Measurements from ENCODE around the gene PHAF1.

PHAF1 gene

DNA sequence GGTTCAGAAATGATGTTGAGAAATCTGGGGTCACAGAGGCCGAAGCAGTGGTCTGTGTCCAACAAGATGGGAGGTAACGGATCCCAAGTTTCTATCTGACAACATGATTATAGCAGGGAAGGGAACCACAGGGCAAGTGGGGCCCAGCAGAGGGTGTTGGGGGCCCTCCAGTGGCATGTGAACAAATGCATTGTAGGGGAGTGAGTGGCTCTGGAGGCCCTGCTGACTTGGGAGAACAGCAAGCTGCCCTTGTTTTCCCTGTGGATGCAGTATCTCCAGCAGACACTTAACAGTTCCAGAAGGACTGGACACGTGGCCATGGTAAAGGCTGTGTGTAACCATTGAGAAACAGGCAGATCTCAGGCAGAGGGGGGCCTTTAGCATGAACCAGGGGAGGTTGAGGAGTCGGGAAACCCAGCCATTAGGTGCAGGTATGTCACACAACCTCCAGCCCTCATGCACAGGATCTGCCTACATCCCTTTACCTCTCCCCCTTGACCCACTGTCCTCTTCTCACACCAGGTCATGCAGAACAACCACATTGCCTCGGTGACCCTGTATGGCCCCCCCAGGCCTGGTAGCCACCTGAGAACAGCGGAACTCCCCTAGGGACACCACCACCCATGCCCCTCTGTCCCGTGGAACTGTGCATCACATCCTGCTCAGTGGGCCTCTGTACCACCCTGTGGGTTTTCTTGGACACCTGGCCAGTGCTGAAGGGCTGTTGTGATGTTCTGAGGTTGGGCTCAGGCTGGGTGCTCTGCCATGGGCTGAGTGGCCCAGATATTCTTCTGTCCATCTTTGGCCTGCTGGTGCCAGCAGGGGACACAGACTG is 37.0 kb downstream of the PHAF1 start:
- TF ChIP-seq YY1 (IDR thresholded peaks at IDR 0.05; ENCODE audit: low read depth) (no peak), NFIC (IDR thresholded peaks at IDR 0.05) (no peak), EGR1 (IDR thresholded peaks at IDR 0.05) (no peak), TAF1 (IDR thresholded peaks at IDR 0.05; ENCODE audit: low read depth) (no peak), TEAD4 (IDR thresholded peaks at IDR 0.05) (no peak), EP300 (IDR thresholded peaks at IDR 0.05; ENCODE audit: borderline replicate concordance) (no peak), CEBPB (IDR thresholded peaks at IDR 0.05) (no peak), RAD21 (IDR thresholded peaks at IDR 0.05; ENCODE audit: low read depth) (no peak; the same call in 1 of the 2 replicates), FOXM1 (IDR thresholded peaks at IDR 0.05; ENCODE audit: borderline replicate concordance, low read depth) (no peak)
- TF ChIP-seq, protein P1, sequence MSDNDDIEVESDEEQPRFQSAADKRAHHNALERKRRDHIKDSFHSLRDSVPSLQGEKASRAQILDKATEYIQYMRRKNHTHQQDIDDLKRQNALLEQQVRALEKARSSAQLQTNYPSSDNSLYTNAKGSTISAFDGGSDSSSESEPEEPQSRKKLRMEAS (IDR thresholded peaks at IDR 0.05) = no peak
- TF ChIP-seq, protein P2, sequence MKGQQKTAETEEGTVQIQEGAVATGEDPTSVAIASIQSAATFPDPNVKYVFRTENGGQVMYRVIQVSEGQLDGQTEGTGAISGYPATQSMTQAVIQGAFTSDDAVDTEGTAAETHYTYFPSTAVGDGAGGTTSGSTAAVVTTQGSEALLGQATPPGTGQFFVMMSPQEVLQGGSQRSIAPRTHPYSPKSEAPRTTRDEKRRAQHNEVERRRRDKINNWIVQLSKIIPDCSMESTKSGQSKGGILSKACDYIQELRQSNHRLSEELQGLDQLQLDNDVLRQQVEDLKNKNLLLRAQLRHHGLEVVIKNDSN (IDR thresholded peaks at IDR 0.05) = no peak

DNA sequence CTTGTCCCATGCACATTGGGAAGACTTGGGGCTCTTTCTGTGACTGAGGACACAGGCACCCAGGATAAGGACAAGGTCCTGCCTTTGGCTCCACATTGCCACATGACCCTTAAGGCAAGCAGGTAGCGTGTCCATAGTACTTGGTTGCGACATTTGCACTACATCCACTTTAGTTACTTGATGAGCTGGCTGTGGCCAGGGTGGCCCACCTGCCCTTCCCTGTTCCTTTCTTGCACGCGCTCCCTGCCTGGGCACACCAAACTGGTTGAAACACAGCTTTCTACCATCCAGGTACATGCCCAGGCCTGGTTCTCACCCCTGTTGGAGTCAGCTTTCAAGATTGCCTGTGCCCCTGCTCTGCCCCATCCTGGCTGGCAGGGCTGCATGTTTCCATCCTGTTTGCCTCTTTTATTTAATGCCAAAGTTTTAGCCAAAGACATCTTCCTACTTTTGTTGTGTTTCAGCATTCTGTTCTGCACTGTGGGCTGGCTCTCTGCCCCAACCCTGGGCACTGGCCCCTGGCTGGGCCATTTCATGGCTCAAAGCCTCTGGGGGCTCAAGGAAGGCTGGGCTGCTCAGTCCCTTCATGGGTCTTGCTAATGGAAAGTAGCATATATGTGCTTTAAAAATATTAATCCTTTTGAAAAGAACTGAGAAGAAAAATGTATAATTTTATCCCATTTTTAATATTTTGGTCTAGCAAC is 37.8 kb downstream of the PHAF1 start:
- no peak for TF ChIP-seq YY1 (IDR thresholded peaks at IDR 0.05; ENCODE audit: low read depth)

DNA sequence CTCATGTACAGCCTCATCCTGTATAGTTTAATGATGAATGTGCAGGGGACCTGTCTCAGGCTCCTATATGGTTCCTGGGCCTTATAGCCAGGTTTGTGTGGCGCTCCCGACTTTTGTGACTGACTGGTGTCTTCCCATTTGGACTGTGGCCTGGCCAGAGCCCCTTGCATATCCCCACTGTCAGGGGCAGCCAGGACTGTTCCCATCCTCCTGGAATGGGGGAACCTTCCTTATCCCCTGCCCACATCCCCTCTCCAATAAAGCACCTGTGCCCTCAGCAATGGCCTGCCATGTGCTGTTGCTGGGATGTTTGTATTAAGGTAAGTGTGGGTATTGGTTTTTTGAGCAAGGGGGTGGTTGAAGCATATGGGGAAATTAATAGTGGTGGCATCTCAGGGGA is 38.5 kb downstream of the PHAF1 start:
- TF ChIP-seq RAD21 (IDR thresholded peaks at IDR 0.05; ENCODE audit: low read depth) (no peak), EGR1 (IDR thresholded peaks at IDR 0.05) (no peak), FOXM1 (IDR thresholded peaks at IDR 0.05; ENCODE audit: borderline replicate concordance, low read depth) (no peak), EP300 (IDR thresholded peaks at IDR 0.05; ENCODE audit: borderline replicate concordance) (no peak), ZBTB7A (IDR thresholded peaks at IDR 0.05; ENCODE audit: low read depth) (no peak), NFIC (IDR thresholded peaks at IDR 0.05) (no peak), TEAD4 (IDR thresholded peaks at IDR 0.05) (no peak), CEBPB (IDR thresholded peaks at IDR 0.05) (no peak), TAF1 (IDR thresholded peaks at IDR 0.05; ENCODE audit: low read depth) (no peak), TCF12 (IDR thresholded peaks at IDR 0.05; ENCODE audit: low read depth) (no peak)
- TF ChIP-seq, protein P3, sequence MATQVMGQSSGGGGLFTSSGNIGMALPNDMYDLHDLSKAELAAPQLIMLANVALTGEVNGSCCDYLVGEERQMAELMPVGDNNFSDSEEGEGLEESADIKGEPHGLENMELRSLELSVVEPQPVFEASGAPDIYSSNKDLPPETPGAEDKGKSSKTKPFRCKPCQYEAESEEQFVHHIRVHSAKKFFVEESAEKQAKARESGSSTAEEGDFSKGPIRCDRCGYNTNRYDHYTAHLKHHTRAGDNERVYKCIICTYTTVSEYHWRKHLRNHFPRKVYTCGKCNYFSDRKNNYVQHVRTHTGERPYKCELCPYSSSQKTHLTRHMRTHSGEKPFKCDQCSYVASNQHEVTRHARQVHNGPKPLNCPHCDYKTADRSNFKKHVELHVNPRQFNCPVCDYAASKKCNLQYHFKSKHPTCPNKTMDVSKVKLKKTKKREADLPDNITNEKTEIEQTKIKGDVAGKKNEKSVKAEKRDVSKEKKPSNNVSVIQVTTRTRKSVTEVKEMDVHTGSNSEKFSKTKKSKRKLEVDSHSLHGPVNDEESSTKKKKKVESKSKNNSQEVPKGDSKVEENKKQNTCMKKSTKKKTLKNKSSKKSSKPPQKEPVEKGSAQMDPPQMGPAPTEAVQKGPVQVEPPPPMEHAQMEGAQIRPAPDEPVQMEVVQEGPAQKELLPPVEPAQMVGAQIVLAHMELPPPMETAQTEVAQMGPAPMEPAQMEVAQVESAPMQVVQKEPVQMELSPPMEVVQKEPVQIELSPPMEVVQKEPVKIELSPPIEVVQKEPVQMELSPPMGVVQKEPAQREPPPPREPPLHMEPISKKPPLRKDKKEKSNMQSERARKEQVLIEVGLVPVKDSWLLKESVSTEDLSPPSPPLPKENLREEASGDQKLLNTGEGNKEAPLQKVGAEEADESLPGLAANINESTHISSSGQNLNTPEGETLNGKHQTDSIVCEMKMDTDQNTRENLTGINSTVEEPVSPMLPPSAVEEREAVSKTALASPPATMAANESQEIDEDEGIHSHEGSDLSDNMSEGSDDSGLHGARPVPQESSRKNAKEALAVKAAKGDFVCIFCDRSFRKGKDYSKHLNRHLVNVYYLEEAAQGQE (IDR thresholded peaks at IDR 0.05; ENCODE audit: low read depth) = no peak
- TF ChIP-seq, protein P2 (IDR thresholded peaks at IDR 0.05) = no peak
- TF ChIP-seq, protein P1 (IDR thresholded peaks at IDR 0.05) = no peak

DNA sequence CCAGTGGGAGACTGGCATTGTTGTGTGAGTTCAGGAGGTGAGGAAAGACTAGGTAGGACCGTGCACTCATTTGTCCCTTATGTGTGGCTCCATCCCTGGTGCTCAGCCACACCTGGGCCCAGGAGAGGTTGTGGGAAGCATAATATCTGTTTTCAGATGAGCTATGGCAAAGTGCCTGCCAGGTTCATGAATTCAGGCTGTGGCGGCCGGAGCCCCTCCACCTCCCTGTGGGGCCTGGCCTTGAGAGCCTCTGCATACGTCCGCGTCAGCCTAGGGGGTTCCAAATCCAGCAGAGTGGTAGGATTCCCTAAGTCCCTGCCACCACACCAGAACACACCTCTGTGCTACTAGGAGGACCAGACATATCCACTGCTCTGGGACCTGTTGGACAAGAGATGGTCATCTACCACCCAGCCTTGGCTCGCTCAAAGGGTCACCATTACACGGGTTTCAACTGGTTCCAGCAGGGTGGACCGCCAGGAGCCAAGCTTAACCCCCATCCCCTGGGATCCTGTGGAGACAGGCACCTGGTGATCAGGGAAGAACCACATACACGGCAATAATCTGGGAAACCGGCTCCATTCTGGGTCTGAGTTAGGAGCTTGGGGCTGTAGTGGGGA is 39.0 kb downstream of the PHAF1 start:
- TF ChIP-seq ZBTB7A (IDR thresholded peaks at IDR 0.05; ENCODE audit: low read depth) = no peak
- no peak for TF ChIP-seq EP300 (IDR thresholded peaks at IDR 0.05; ENCODE audit: borderline replicate concordance)
- TF ChIP-seq TCF12 (IDR thresholded peaks at IDR 0.05; ENCODE audit: low read depth) = no peak
- TF ChIP-seq RAD21 (IDR thresholded peaks at IDR 0.05; ENCODE audit: low read depth) = no peak
- TF ChIP-seq TEAD4 (IDR thresholded peaks at IDR 0.05) = no peak
- TF ChIP-seq YY1 (IDR thresholded peaks at IDR 0.05; ENCODE audit: low read depth) = no peak
- TF ChIP-seq, protein P3 (IDR thresholded peaks at IDR 0.05; ENCODE audit: low read depth) = no peak
- TF ChIP-seq TAF1 (IDR thresholded peaks at IDR 0.05; ENCODE audit: low read depth) = no peak
- no peak for TF ChIP-seq EGR1 (IDR thresholded peaks at IDR 0.05)
- TF ChIP-seq CEBPB (IDR thresholded peaks at IDR 0.05) = no peak
- TF ChIP-seq, protein P1 (IDR thresholded peaks at IDR 0.05) = no peak
- TF ChIP-seq, protein P2 (IDR thresholded peaks at IDR 0.05) = no peak

All from Ishikawa (cell line).